SK-N-SH treated with all-trans-retinoic acid at 6 μM for 48 hours (cell line): Measurements from ENCODE around the gene TGFBR3.

ENCODE experiments used
- ATAC-seq: fragments of 200-7000 bp; cut with Tn5 transposase; 3 replicates; pipeline ENCODE4 v1.9.1; 2020; ENCODE audit warnings: mild to moderate bottlenecking, moderate library complexity
- ARNTL ChIP-seq: fragments of 450-650 bp; formaldehyde crosslinking; IDR thresholded peaks from 2 replicates; pipeline ENCODE4 v1.5.0; 2020; ENCODE audit warnings: low read depth, mild to moderate bottlenecking, moderate library complexity, borderline replicate concordance
- BACH2 ChIP-seq: fragments of 250-450 bp; sonication (Bioruptor Pico); IDR thresholded peaks from 2 replicates; pipeline ENCODE4 v1.9.0; 2021; ENCODE audit warnings: mild to moderate bottlenecking, borderline replicate concordance
- CREB5 ChIP-seq: fragments of 250-450 bp; sonication (Bioruptor Pico); IDR thresholded peaks from 2 replicates; pipeline ENCODE4 v1.5.1; 2020; ENCODE audit warnings: low read depth, mild to moderate bottlenecking, moderate library complexity
- CSDC2 ChIP-seq: fragments of 250-450 bp; sonication (Bioruptor Pico); IDR thresholded peaks from 2 replicates; pipeline ENCODE4 v1.5.0; 2020; ENCODE audit warnings: mild to moderate bottlenecking, moderate library complexity
- CSRNP3 ChIP-seq: fragments of 250-450 bp; sonication (Bioruptor Pico); IDR thresholded peaks from 2 replicates; pipeline ENCODE4 v1.5.1; 2021; ENCODE audit warnings: mild to moderate bottlenecking, moderate library complexity
- ESRRG ChIP-seq: fragments of 250-450 bp; sonication (Bioruptor Pico); IDR thresholded peaks from 2 replicates; pipeline ENCODE4 v1.6.1; 2021; ENCODE audit warnings: mild to moderate bottlenecking
- GLIS3 ChIP-seq: fragments of 250-450 bp; sonication (Bioruptor Pico); IDR thresholded peaks from 2 replicates; pipeline ENCODE4 v1.5.0; 2020; ENCODE audit warnings: mild to moderate bottlenecking, moderate library complexity
- ISL1 ChIP-seq: fragments of 250-450 bp; sonication (Bioruptor Pico); IDR thresholded peaks from 2 replicates; pipeline ENCODE4 v2.1.2; 2022; ENCODE audit warnings: mild to moderate bottlenecking, moderate library complexity
- OSR1 ChIP-seq: fragments of 250-450 bp; sonication (Bioruptor Pico); IDR thresholded peaks from 2 replicates; pipeline ENCODE4 v1.8.0; 2022; ENCODE audit warnings: moderate library complexity, mild to moderate bottlenecking, inconsistent platforms
- PATZ1 ChIP-seq: fragments of 250-450 bp; sonication (Bioruptor Pico); IDR thresholded peaks from 2 replicates; pipeline ENCODE4 v1.8.0; 2020; ENCODE audit warnings: mild to moderate bottlenecking, moderate library complexity, borderline replicate concordance
- POU6F1 ChIP-seq: fragments of 250-450 bp; sonication (Bioruptor Pico); IDR thresholded peaks from 2 replicates; pipeline ENCODE4 v1.8.0; 2021; ENCODE audit warnings: low read depth, mild to moderate bottlenecking, moderate library complexity, borderline replicate concordance
- PPARA ChIP-seq: fragments of 250-450 bp; sonication (Bioruptor Pico); IDR thresholded peaks from 2 replicates; pipeline ENCODE4 v1.5.0; 2020; ENCODE audit warnings: mild to moderate bottlenecking, borderline replicate concordance
- RARB ChIP-seq: fragments of 250-450 bp; sonication (Bioruptor Pico); IDR thresholded peaks from 2 replicates; pipeline ENCODE4 v1.8.0; 2021; ENCODE audit warnings: mild to moderate bottlenecking, moderate library complexity
- SNAI2 ChIP-seq: fragments of 250-450 bp; sonication (Bioruptor Pico); IDR thresholded peaks from 2 replicates; pipeline ENCODE4 v1.5.0; 2020; ENCODE audit warnings: mild to moderate bottlenecking, moderate library complexity
- TCF4 ChIP-seq: fragments of 250-450 bp; sonication (Bioruptor Pico); IDR thresholded peaks from 2 replicates; pipeline ENCODE4 v1.8.0; 2021; ENCODE audit warnings: mild to moderate bottlenecking, moderate library complexity, borderline replicate concordance
- TOX ChIP-seq: fragments of 250-450 bp; sonication (Bioruptor Pico); IDR thresholded peaks from 2 replicates; pipeline ENCODE4 v1.8.0; 2021; ENCODE audit warnings: mild to moderate bottlenecking, moderate library complexity, borderline replicate concordance
- ZC3H10 ChIP-seq: fragments of 250-450 bp; sonication (Bioruptor Pico); IDR thresholded peaks from 2 replicates; pipeline ENCODE4 v1.5.1; 2021; ENCODE audit warnings: mild to moderate bottlenecking, moderate library complexity
- ZFP30 ChIP-seq: fragments of 450-650 bp; formaldehyde crosslinking; IDR thresholded peaks from 2 replicates; pipeline ENCODE4 v1.5.0; 2022; ENCODE audit warnings: mild to moderate bottlenecking, moderate library complexity
- ZNF565 ChIP-seq: fragments of 450-650 bp; formaldehyde crosslinking; conservative IDR thresholded peaks from 2 replicates; pipeline ENCODE4 v1.5.0; 2020; ENCODE audit warnings: low read depth, mild to moderate bottlenecking, moderate library complexity
- ZNF70 ChIP-seq: fragments of 450-650 bp; formaldehyde crosslinking; IDR thresholded peaks from 2 replicates; pipeline ENCODE4 v1.5.0; 2020; ENCODE audit warnings: mild to moderate bottlenecking, moderate library complexity
- ZNF8 ChIP-seq: fragments of 450-650 bp; formaldehyde crosslinking; IDR thresholded peaks from 2 replicates; pipeline ENCODE4 v1.5.0; 2020; ENCODE audit warnings: mild to moderate bottlenecking, moderate library complexity

Gene TGFBR3

GRCh38 chr1:91700771-91701471, 185.0 kb downstream of the TGFBR3 start:
- TF ChIP-seq TOX (CRISPR knock-in tag) (no peak), ZNF70 (no peak), ZNF8 (CRISPR knock-in tag) (no peak), ESRRG (CRISPR knock-in tag) (no peak), BACH2 (CRISPR knock-in tag) (no peak)

GRCh38 chr1:91700332-91700731, 185.6 kb downstream of the TGFBR3 start:
- TF ChIP-seq ZNF565 (CRISPR knock-in tag) (no peak), TOX (CRISPR knock-in tag) (no peak), ZNF8 (CRISPR knock-in tag) (no peak)
- ATAC-seq: no peak

More at GRCh38 chr1:91700771-91701471, 185.0 kb downstream of the TGFBR3 start:
- ATAC-seq: no peak

- no peak for TF ChIP-seq BACH2 (CRISPR knock-in tag)
- TF ChIP-seq GLIS3 (CRISPR knock-in tag): no peak
- no peak for ATAC-seq
These were observed 186.5 kb downstream of the TGFBR3 start for GRCh38 chr1:91699339-91699974.

GRCh38 chr1:91697861-91698260, 188.1 kb downstream of the TGFBR3 start:
- TF ChIP-seq ARNTL (CRISPR knock-in tag) (no peak), SNAI2 (CRISPR knock-in tag) (no peak), PATZ1 (CRISPR knock-in tag) (no peak), CSDC2 (no peak), ISL1 (CRISPR knock-in tag) (no peak), ZNF8 (CRISPR knock-in tag) (no peak), ZNF70 (no peak), ZFP30 (CRISPR knock-in tag) (no peak), OSR1 (CRISPR knock-in tag) (no peak), ZNF565 (CRISPR knock-in tag) (no peak), GLIS3 (CRISPR knock-in tag) (no peak), TCF4 (CRISPR knock-in tag) (no peak), ESRRG (CRISPR knock-in tag) (no peak), RARB (CRISPR knock-in tag) (no peak), POU6F1 (CRISPR knock-in tag) (no peak), BACH2 (CRISPR knock-in tag) (no peak), PPARA (CRISPR knock-in tag) (no peak), CREB5 (CRISPR knock-in tag) (no peak), ZC3H10 (CRISPR knock-in tag) (no peak), CSRNP3 (CRISPR knock-in tag) (no peak)
- ATAC-seq: no peak
